Hepatocyte (in vitro differentiated cells): ENCODE measurements around the gene ITGB1BP1.

ENCODE experiments used
- CTCF ChIP-seq: fragments of 200-600 bp; sonication (generic); IDR thresholded peaks from 2 replicates; pipeline ENCODE4 v1.5.1; 2016; ENCODE audit warnings: antibody characterized with exemption, mild to moderate bottlenecking; ENCODE audit not compliant: poor library complexity
- EZH2 ChIP-seq: fragments of 200-600 bp; sonication (generic); IDR thresholded peaks from 2 replicates; pipeline ENCODE4 v1.6.1; 2016; ENCODE audit warnings: antibody characterized with exemption, mild to moderate bottlenecking, borderline replicate concordance
- EZH2phosphoT487 ChIP-seq: fragments of 200-600 bp; sonication (generic); IDR thresholded peaks from one replicate; pipeline ENCODE4 v1.6.1; 2018; ENCODE audit warnings: antibody characterized with exemption, mild to moderate bottlenecking, low read depth, moderate library complexity; ENCODE audit not compliant: unreplicated experiment, severe bottlenecking

- TF ChIP-seq CTCF (no peak), EZH2 (no peak), EZH2phosphoT487 (no peak)
Observed at GRCh38 chr2:9391961-9392720, 31.2 kb downstream of the ITGB1BP1 start.
